ENCODE results near the gene KCNE3.

DNA sequence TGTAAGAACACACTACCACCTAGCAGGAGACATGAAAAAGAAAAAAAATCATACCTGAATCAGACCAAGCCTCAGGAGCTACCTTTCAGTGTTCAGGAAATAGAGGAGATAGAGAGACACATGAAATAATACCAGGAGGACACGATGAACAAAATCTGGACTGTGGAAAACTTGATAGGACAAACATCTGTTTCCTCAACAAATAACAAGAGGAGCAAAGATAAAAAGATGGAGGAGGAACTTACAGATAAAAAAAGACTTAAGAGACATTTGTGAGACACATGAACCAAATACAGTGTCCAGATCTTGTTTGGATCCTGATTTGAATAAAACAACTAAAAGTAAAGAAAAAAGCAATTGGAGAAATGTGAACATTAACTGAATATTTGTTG, 12.4 kb upstream of the KCNE3 start:
- TF ChIP-seq SPI1 (IDR thresholded peaks at IDR 0.05; ENCODE audit: low read depth, low read length) = no peak
- no peak for TF ChIP-seq POLR2A (IDR thresholded peaks at IDR 0.05; ENCODE audit: low read depth, low read length)
- no peak for TF ChIP-seq POLR2AphosphoS5 (IDR thresholded peaks at IDR 0.05; ENCODE audit: low read depth, low read length)
- TF ChIP-seq TAF1 (IDR thresholded peaks at IDR 0.05; ENCODE audit: low read depth, low read length) = no peak
- TF ChIP-seq POU2F2 (IDR thresholded peaks at IDR 0.05; ENCODE audit: low read depth, low read length) = no peak

Data from GM12891 (cell line).